GM23338 (cell line): Measurements from ENCODE around the gene ARL2. TPM values are rescaled to one million over a fixed set of nuclear protein-coding genes. Genes with fewer than 3 reads are reported as not detected.

ENCODE experiments used
- ATAC-seq: fragments of 200-7000 bp; cut with Tn5 transposase; 3 replicates; pipeline ENCODE4 v1.9.1; 2020
- DNase-seq: peaks from one replicate; pipeline ENCODE4 v3.0.0-alpha.2; 2015; ENCODE audit warnings: low spot score
- H2AFZ ChIP-seq: fragments of 200-600 bp; sonication (generic); 2 replicates; pipeline ENCODE4 v1.8.0; 2016; ENCODE audit warnings: antibody characterized with exemption, mild to moderate bottlenecking, moderate library complexity
- H3F3A ChIP-seq: fragments of 200-600 bp; sonication (generic); replicated peaks from 2 replicates; pipeline ENCODE4 v1.8.0; 2017; ENCODE audit warnings: antibody characterized with exemption, mixed run types, low read depth
- H3K27ac ChIP-seq: fragments of 200-600 bp; sonication (generic); 2 replicates; pipeline ENCODE4 v1.6.1; 2016; ENCODE audit warnings: low read depth
- H3K27me3 ChIP-seq: fragments of 200-600 bp; sonication (generic); 2 replicates; pipeline ENCODE4 v1.8.0; 2016; ENCODE audit warnings: mild to moderate bottlenecking, mixed run types, moderate library complexity; ENCODE audit not compliant: insufficient read depth
- H3K36me3 ChIP-seq: fragments of 200-600 bp; sonication (generic); 2 replicates; pipeline ENCODE4 v1.8.0; 2016; ENCODE audit warnings: mild to moderate bottlenecking; ENCODE audit not compliant: insufficient read depth
- H3K4me1 ChIP-seq: fragments of 200-600 bp; sonication (generic); 2 replicates; pipeline ENCODE4 v1.8.0; 2016; ENCODE audit warnings: mild to moderate bottlenecking, moderate library complexity; ENCODE audit not compliant: insufficient read depth
- H3K4me2 ChIP-seq: fragments of 200-600 bp; sonication (generic); 2 replicates; pipeline ENCODE4 v1.7.1; 2017; ENCODE audit warnings: mixed run types
- H3K4me3 ChIP-seq: fragments of 200-600 bp; sonication (generic); 2 replicates; pipeline ENCODE4 v1.6.1; 2016; ENCODE audit warnings: mixed run types
- H3K79me2 ChIP-seq: fragments of 200-600 bp; sonication (generic); replicated peaks from 2 replicates; pipeline ENCODE4 v1.8.0; 2017; ENCODE audit warnings: mild to moderate bottlenecking; ENCODE audit not compliant: insufficient read depth
- H3K9me2 ChIP-seq: fragments of 200-600 bp; sonication (generic); 2 replicates; pipeline ENCODE4 v1.8.0; 2017; ENCODE audit not compliant: insufficient read depth
- H4K20me1 ChIP-seq: fragments of 200-600 bp; sonication (generic); replicated peaks from 2 replicates; pipeline ENCODE4 v1.8.0; 2017; ENCODE audit warnings: mild to moderate bottlenecking; ENCODE audit not compliant: insufficient read depth
- H3K27ac Mint-ChIP-seq: 2 replicates; pipeline ENCODE4 v1.8.0; 2020; ENCODE audit warnings: inconsistent platforms, mild to moderate bottlenecking, moderate library complexity, mixed read lengths
- H3K27me3 Mint-ChIP-seq: 3 replicates; pipeline ENCODE4 v1.8.0; 2022; ENCODE audit warnings: low read depth, mild to moderate bottlenecking, moderate library complexity, mixed read lengths, inconsistent platforms; ENCODE audit not compliant: insufficient read depth, poor library complexity
- H3K36me3 Mint-ChIP-seq: 3 replicates; pipeline ENCODE4 v1.8.0; 2021; ENCODE audit warnings: low read depth, mild to moderate bottlenecking, inconsistent platforms, moderate library complexity, mixed read lengths
- H3K4me1 Mint-ChIP-seq: 3 replicates; pipeline ENCODE4 v1.8.0; 2020; ENCODE audit warnings: mild to moderate bottlenecking, inconsistent platforms, mixed read lengths
- H3K4me3 Mint-ChIP-seq: 3 replicates; pipeline ENCODE4 v1.8.0; 2021; ENCODE audit warnings: moderate library complexity, mild to moderate bottlenecking, inconsistent platforms, mixed read lengths
- H3K9me3 Mint-ChIP-seq: 3 replicates; pipeline ENCODE4 v1.8.0; 2020; ENCODE audit warnings: moderate library complexity, mild to moderate bottlenecking, inconsistent platforms, mixed read lengths
- EZH2 ChIP-seq: fragments of 200-600 bp; sonication (generic); IDR thresholded peaks from one replicate; pipeline ENCODE4 v1.8.0; 2017; ENCODE audit warnings: antibody characterized with exemption, mild to moderate bottlenecking, low read depth; ENCODE audit not compliant: unreplicated experiment
- NANOG ChIP-seq: IDR thresholded peaks from 2 replicates; pipeline ENCODE4 v1.6.1; 2016; ENCODE audit warnings: antibody characterized with exemption, borderline replicate concordance
- POLR2AphosphoS5 ChIP-seq: IDR thresholded peaks from 2 replicates; pipeline ENCODE4 v1.6.1; 2016; ENCODE audit warnings: antibody characterized with exemption, low read depth
- ZNF114 ChIP-seq: fragments of 250-450 bp; sonication (Bioruptor Pico); IDR thresholded peaks from 2 replicates; pipeline ENCODE4 v1.5.0; 2020; ENCODE audit warnings: mild to moderate bottlenecking, moderate library complexity
- ZNF331 ChIP-seq: fragments of 250-450 bp; sonication (Bioruptor Pico); IDR thresholded peaks from 2 replicates; pipeline ENCODE4 v1.5.0; 2020; ENCODE audit warnings: low read depth, mild to moderate bottlenecking, moderate library complexity
- polyA plus RNA-seq: library from polyadenylated mRNA; unstranded; fragments of >200 nt; fragmentation: Nextera tagmentation; extraction: Ambion mirVana; gene quantifications from 2 replicates; pipeline ENCODE4 v1.2.1, GENCODE V29; 2016
- total RNA-seq: library from RNA; depleted of rRNA; stranded (reverse); fragments of >200 nt; shearing (Covaris generic); gene quantifications from 2 replicates; pipeline ENCODE4 v1.2.3, GENCODE V29; 2014
- TF ChIP-seq, protein P1 (sequence below): IDR thresholded peaks from one replicate; pipeline ENCODE4 v1.6.1; 2018; ENCODE audit warnings: antibody characterized with exemption; ENCODE audit not compliant: unreplicated experiment

Gene ARL2
- total and polyA plus RNA-seq, 2 experiments from 2014 or later, result 193 to 236 TPM

GRCh38 chr11:65047581-65048422, 33.8 kb downstream of the ARL2 start:
- peak overlapping the region; percentile 99 for H2AFZ ChIP-seq
- peaks cover 3% of the 10 kb centered on the region; the same call in 1 of the 2 replicates for H3K4me1 ChIP-seq
- no peaks in the 10 kb centered on the region for H3K9me2 ChIP-seq
- peak overlapping the region; percentile 89 for H3K4me2 ChIP-seq
- H3K4me3 ChIP-seq, result peak overlapping the region; percentile 65
- no peak overlapping the region for H3K27ac ChIP-seq
- peaks cover 12% of the 10 kb centered on the region for H3K36me3 Mint-ChIP-seq
- H3K27ac Mint-ChIP-seq, result no peak overlapping the region
- H3K4me1 Mint-ChIP-seq, result peaks cover 11% of the 10 kb centered on the region
- H3F3A ChIP-seq, result 0 out of 2 replicates have a peak, but pooled peaks cover 4% of the 10 kb centered on the region
- peaks cover 8% of the 10 kb centered on the region for H3K27me3 Mint-ChIP-seq
- TF ChIP-seq POLR2AphosphoS5, result peak; percentile 19; the same call in 1 of the 2 replicates
- no peak for TF ChIP-seq EZH2
- H4K20me1 ChIP-seq, result peaks cover 8% of the 10 kb centered on the region
- peaks cover 7% of the 10 kb centered on the region; the same call in 1 of the 2 replicates for H3K27me3 ChIP-seq
- H3K79me2 ChIP-seq, result peaks cover 8% of the 10 kb centered on the region
- DNase-seq (peak; percentile 58), ATAC-seq (peak; percentile 71)
- H3K36me3 ChIP-seq, result no peaks in the 10 kb centered on the region
- peak overlapping the region; percentile 70 for H3K4me3 Mint-ChIP-seq
- no peaks in the 10 kb centered on the region for H3K9me3 Mint-ChIP-seq

DNA sequence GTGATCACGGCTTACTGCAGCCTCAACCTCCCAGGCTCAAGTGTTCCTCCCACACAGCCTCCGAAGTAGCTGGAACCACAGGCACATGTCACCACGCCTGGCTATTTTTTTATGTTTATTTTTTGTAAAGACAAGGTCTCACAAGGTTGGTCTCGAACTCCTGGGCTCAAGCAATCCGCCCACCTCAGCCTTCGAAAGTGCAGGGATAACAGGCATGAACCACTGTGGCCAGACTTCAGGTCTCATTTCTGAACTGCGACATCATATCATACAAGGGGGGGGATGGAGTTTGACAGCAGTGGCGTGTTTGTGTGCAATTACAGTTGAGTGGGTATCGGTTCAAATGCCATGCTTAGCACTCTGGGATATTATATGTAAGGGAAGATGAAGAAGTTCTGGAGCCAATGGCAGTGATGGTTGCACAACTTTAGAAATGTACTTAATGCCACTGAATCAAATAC, 37.5 kb downstream of the ARL2 start:
- Histone ChIP-seq H3K79me2 (no peaks in the 10 kb centered on the region), H3K4me1 (peaks cover 3% of the 10 kb centered on the region; the same call in 1 of the 2 replicates), H3K27me3 (peaks cover 7% of the 10 kb centered on the region; the same call in 1 of the 2 replicates), H2AFZ (no peak overlapping the region), H3F3A (0 out of 2 replicates have a peak, but pooled peaks cover 3% of the 10 kb centered on the region), H3K9me2 (no peaks in the 10 kb centered on the region), H3K4me3 (no peak overlapping the region), H3K36me3 (no peaks in the 10 kb centered on the region), H3K4me2 (no peak overlapping the region), H4K20me1 (no peaks in the 10 kb centered on the region; the same call in 1 of the 2 replicates), H3K27ac (no peak overlapping the region)
- H3K36me3 Mint-ChIP-seq, result no peaks in the 10 kb centered on the region
- no peak overlapping the region for H3K4me3 Mint-ChIP-seq
- no peaks in the 10 kb centered on the region for H3K9me3 Mint-ChIP-seq
- ATAC-seq (no peak), DNase-seq (no peak)
- TF ChIP-seq ZNF331, result no peak
- no peak for TF ChIP-seq POLR2AphosphoS5
- TF ChIP-seq ZNF114 (CRISPR knock-in tag), result no peak
- no peak for TF ChIP-seq NANOG
- TF ChIP-seq, protein P1, sequence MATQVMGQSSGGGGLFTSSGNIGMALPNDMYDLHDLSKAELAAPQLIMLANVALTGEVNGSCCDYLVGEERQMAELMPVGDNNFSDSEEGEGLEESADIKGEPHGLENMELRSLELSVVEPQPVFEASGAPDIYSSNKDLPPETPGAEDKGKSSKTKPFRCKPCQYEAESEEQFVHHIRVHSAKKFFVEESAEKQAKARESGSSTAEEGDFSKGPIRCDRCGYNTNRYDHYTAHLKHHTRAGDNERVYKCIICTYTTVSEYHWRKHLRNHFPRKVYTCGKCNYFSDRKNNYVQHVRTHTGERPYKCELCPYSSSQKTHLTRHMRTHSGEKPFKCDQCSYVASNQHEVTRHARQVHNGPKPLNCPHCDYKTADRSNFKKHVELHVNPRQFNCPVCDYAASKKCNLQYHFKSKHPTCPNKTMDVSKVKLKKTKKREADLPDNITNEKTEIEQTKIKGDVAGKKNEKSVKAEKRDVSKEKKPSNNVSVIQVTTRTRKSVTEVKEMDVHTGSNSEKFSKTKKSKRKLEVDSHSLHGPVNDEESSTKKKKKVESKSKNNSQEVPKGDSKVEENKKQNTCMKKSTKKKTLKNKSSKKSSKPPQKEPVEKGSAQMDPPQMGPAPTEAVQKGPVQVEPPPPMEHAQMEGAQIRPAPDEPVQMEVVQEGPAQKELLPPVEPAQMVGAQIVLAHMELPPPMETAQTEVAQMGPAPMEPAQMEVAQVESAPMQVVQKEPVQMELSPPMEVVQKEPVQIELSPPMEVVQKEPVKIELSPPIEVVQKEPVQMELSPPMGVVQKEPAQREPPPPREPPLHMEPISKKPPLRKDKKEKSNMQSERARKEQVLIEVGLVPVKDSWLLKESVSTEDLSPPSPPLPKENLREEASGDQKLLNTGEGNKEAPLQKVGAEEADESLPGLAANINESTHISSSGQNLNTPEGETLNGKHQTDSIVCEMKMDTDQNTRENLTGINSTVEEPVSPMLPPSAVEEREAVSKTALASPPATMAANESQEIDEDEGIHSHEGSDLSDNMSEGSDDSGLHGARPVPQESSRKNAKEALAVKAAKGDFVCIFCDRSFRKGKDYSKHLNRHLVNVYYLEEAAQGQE, result no peak
- peaks cover 9% of the 10 kb centered on the region for H3K4me1 Mint-ChIP-seq
- H3K27ac Mint-ChIP-seq, result no peak overlapping the region
- peaks cover 3% of the 10 kb centered on the region for H3K27me3 Mint-ChIP-seq
